Retinal pigment epithelial cell (primary cell): ENCODE results near the gene CRK.

Source experiments
- DNase-seq: peaks from one replicate; pipeline ENCODE4 v3.0.0-alpha.2; 2010; ENCODE audit warnings: low read depth
- H3K4me3 ChIP-seq: 2 replicates; pipeline ENCODE4 v1.5.1; 2011; ENCODE audit warnings: mild to moderate bottlenecking, low read length, control low read depth, moderate library complexity
- CTCF ChIP-seq: conservative IDR thresholded peaks from 2 replicates; pipeline ENCODE4 v1.5.1; 2011; ENCODE audit warnings: low read depth, low read length, control low read depth, inconsistent platforms

CRK gene

GRCh38 chr17:1471490-1471889, 15.5 kb upstream of the CRK start:
- H3K4me3 ChIP-seq: no peak overlapping the region
- no peak for DNase-seq
- TF ChIP-seq CTCF: no peak

- H3K4me3 ChIP-seq: no peak overlapping the region
- TF ChIP-seq CTCF: no peak
- no peak for DNase-seq
Observed at GRCh38 chr17:1470755-1471462, 14.9 kb upstream of the CRK start.

- H3K4me3 ChIP-seq: no peak overlapping the region
- no peak for DNase-seq
- TF ChIP-seq CTCF: no peak
Observed at GRCh38 chr17:1470071-1470754, 14.2 kb upstream of the CRK start.

GRCh38 chr17:1469231-1469852, 13.3 kb upstream of the CRK start:
- no peak overlapping the region for H3K4me3 ChIP-seq
- no peak for TF ChIP-seq CTCF
- no peak for DNase-seq

- no peak overlapping the region for H3K4me3 ChIP-seq
- no peak for DNase-seq
Observed at GRCh38 chr17:1467898-1468492, 12.0 kb upstream of the CRK start.

GRCh38 chr17:1467258-1467657, 11.2 kb upstream of the CRK start:
- TF ChIP-seq CTCF: no peak

More at GRCh38 chr17:1467898-1468492, 12.0 kb upstream of the CRK start:
- TF ChIP-seq CTCF: no peak

More at GRCh38 chr17:1467258-1467657, 11.2 kb upstream of the CRK start:
- H3K4me3 ChIP-seq: no peak overlapping the region
- DNase-seq: no peak
